HEK293T (cell line): ENCODE measurements around the gene CSNK1E.

Experiments
- CTCF ChIA-PET: fragments of 350-600 bp; formaldehyde crosslinking; extraction: SDS; loops from one replicate; lab custom pipeline; 2021; ENCODE audit warnings: antibody characterized with exemption, inconsistent platforms; lab: Yijun Ruan, JAX
- POLR2A ChIA-PET: fragments of 350-600 bp; formaldehyde crosslinking; extraction: SDS; loops from one replicate; lab custom pipeline; 2020; ENCODE audit warnings: antibody characterized with exemption, inconsistent platforms; lab: Yijun Ruan, JAX
- DNase-seq: peaks from one replicate; pipeline ENCODE4 v3.0.0; 2012; ENCODE audit warnings: mixed read lengths; ENCODE audit errors: extremely low spot score
- ARNT ChIP-seq: fragments of 450-650 bp; IDR thresholded peaks from 2 replicates; pipeline ENCODE4 v1.6.1; 2017; ENCODE audit warnings: mild to moderate bottlenecking
- BHLHE40 ChIP-seq: fragments of 450-650 bp; IDR thresholded peaks from 2 replicates; pipeline ENCODE4 v1.6.1; 2016; ENCODE audit warnings: mild to moderate bottlenecking, moderate library complexity, borderline replicate concordance
- CTBP1 ChIP-seq: fragments of 450-650 bp; IDR thresholded peaks from 2 replicates; pipeline ENCODE4 v1.6.1; 2016; ENCODE audit warnings: borderline replicate concordance
- ELF4 ChIP-seq: fragments of 450-650 bp; IDR thresholded peaks from 2 replicates; pipeline ENCODE4 v1.6.1; 2017; ENCODE audit warnings: antibody characterized with exemption
- FOXA1 ChIP-seq: fragments of 450-650 bp; IDR thresholded peaks from 2 replicates; pipeline ENCODE4 v1.6.1; 2016; ENCODE audit warnings: mild to moderate bottlenecking
- FOXK2 ChIP-seq: fragments of 450-650 bp; IDR thresholded peaks from 2 replicates; pipeline ENCODE4 v1.6.1; 2016; ENCODE audit warnings: mild to moderate bottlenecking
- FOXM1 ChIP-seq: fragments of 450-650 bp; IDR thresholded peaks from 2 replicates; pipeline ENCODE4 v1.6.1; 2017; ENCODE audit warnings: mild to moderate bottlenecking, borderline replicate concordance
- HDGF ChIP-seq: fragments of 450-650 bp; IDR thresholded peaks from 2 replicates; pipeline ENCODE4 v1.6.1; 2017; ENCODE audit warnings: antibody characterized with exemption, borderline replicate concordance
- L3MBTL2 ChIP-seq: fragments of 450-650 bp; conservative IDR thresholded peaks from 2 replicates; pipeline ENCODE4 v1.6.1; 2016; ENCODE audit warnings: mild to moderate bottlenecking
- LEF1 ChIP-seq: fragments of 450-650 bp; IDR thresholded peaks from 2 replicates; pipeline ENCODE4 v1.6.1; 2017; ENCODE audit warnings: mild to moderate bottlenecking, borderline replicate concordance
- NFRKB ChIP-seq: fragments of 450-650 bp; IDR thresholded peaks from 2 replicates; pipeline ENCODE4 v1.6.1; 2016; ENCODE audit warnings: mild to moderate bottlenecking, moderate library complexity
- PKNOX1 ChIP-seq: fragments of 450-650 bp; IDR thresholded peaks from 2 replicates; pipeline ENCODE4 v1.6.1; 2016
- SP1 ChIP-seq: fragments of 450-650 bp; IDR thresholded peaks from 2 replicates; pipeline ENCODE4 v1.6.1; 2017
- SUZ12 ChIP-seq: fragments of 450-650 bp; IDR thresholded peaks from 2 replicates; pipeline ENCODE4 v1.6.1; 2016; ENCODE audit warnings: mild to moderate bottlenecking
- TARDBP ChIP-seq: fragments of 450-650 bp; IDR thresholded peaks from 2 replicates; pipeline ENCODE4 v1.6.1; 2016
- ZNF384 ChIP-seq: fragments of 450-650 bp; IDR thresholded peaks from 2 replicates; pipeline ENCODE4 v1.6.1; 2016

Gene CSNK1E

GRCh38 chr22:38292694-38293093 lies 24.5 kb downstream of the CSNK1E start:
- ChIA-PET POLR2A (interaction anchor here (1.3 kb wide), 1 partner anchor 44 kb away, joined by 3 read pairs; no protein-coding TSS in a partner anchor), CTCF (no interaction called here)
- TF ChIP-seq FOXA1: no peak
- TF ChIP-seq FOXK2: no peak
- TF ChIP-seq SUZ12: no peak
- no peak for TF ChIP-seq NFRKB
- TF ChIP-seq SP1: no peak
- TF ChIP-seq FOXM1: no peak
- TF ChIP-seq ARNT: no peak
- no peak for TF ChIP-seq HDGF
- no peak for TF ChIP-seq TARDBP
- TF ChIP-seq ZNF384: no peak
- TF ChIP-seq PKNOX1: no peak
- TF ChIP-seq BHLHE40: no peak
- TF ChIP-seq L3MBTL2: no peak
- TF ChIP-seq CTBP1: no peak
- TF ChIP-seq LEF1: no peak
- no peak for TF ChIP-seq ELF4
- no peak for DNase-seq

DNA sequence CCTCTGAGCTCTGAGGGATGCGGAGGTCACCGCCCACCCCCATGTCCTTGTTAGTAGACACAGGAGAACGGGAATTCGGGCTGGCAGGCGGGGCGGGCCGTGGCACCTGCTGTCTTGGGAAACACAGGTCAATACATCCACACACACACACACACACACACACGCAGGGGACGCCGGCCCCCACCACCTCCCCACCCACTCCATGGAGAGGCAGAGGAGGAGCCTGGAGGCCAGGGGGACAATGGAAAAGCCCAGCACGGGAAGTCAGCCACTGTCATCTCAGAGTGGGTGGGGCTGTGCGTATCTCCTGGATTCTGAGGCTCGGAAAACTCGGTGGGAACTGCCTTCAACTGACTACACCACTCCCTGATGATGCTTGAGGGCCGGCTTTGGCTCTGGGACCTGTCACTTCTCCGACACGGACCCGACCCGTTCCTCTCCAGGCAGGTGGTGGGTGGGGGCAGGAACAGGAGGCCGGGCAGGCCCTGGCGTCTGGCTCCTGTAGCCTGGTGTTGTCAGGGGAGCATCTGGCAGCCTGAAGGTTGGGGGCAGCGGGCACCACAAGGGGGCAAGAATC lies 25.9 kb downstream of the CSNK1E start:
- CTCF ChIA-PET: interaction anchor here (0.9 kb wide), 1 partner anchor 62 kb away, joined by 3 read pairs; no protein-coding TSS in a partner anchor
- POLR2A ChIA-PET: interaction anchor here (1.4 kb wide), 1 partner anchor 20 kb away, joined by 4 read pairs; no protein-coding TSS in a partner anchor

DNA sequence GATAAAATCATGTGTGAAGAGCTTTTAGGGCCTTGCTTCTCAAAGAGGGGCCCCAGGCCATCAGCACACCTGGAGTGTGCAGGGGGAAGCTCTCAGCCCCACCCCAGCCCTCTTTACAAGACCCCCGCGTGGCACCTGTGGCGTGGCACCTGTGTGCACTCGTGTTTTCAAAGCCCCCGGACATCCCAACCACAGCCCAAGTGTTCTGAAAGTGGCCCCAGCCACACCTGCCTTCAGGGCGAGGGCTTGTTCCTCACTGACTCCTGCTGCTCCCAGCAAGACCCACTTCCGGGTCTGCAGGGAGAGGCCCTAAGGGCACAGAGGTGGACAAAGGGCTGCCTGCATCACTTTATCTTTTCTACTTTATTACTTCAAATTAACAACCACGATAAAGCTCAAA lies 26.9 kb downstream of the CSNK1E start:
- ChIA-PET POLR2A (interaction anchor here (1.0 to 1.4 kb wide), 2 partner anchors 19 to 56 kb away, joined by 3 to 4 read pairs; no protein-coding TSS in a partner anchor), CTCF (interaction anchor here (0.9 to 1.5 kb wide), 2 partner anchors 8 to 63 kb away, joined by 3 to 5 read pairs; no protein-coding TSS in a partner anchor)
- DNase-seq: no peak
- TF ChIP-seq ZNF384 (no peak), ELF4 (0 out of 2 replicates have a peak, but pooled peaks have one; percentile 11)

More for the DNA sequence above, 25.9 kb downstream of the CSNK1E start:
- DNase-seq: no peak
- TF ChIP-seq FOXK2 (no peak), ELF4 (no peak), ZNF384 (no peak), ARNT (no peak), HDGF (no peak), NFRKB (no peak), CTBP1 (no peak), FOXM1 (no peak)

DNA sequence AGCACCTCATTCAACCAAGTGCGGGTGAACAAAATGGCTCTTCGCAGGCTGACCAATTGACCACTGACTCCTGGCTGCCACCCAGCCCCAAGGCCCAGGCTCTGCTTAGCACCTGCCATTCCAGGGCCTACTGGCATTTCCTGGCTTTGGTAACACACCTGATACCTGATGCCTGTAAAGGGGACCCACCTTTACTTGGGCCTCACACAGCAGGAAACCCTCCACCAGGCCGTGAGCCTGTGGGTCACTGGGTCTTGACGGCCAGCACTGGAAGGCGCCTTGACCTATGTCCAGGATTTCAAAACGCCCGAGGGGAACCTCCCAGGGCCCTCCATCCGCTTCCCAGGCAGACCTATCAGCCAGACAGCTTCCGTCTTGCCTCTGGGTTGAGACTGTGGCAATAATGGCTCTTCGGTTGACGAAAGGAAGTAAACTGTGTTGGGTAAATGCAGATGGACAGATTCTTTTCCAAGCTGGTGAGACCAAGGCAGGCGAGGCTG lies 27.6 kb downstream of the CSNK1E start:
- CTCF ChIA-PET: interaction anchor here (1.5 kb wide), 1 partner anchor 9 kb away, joined by 5 read pairs; no protein-coding TSS in a partner anchor
- POLR2A ChIA-PET: interaction anchor here (1.0 to 1.4 kb wide), 2 partner anchors 19 to 57 kb away, joined by 3 to 4 read pairs; no protein-coding TSS in a partner anchor
- no peak for DNase-seq
- TF ChIP-seq FOXM1 (no peak), ARNT (no peak), CTBP1 (no peak), TARDBP (no peak), FOXK2 (no peak)

DNA sequence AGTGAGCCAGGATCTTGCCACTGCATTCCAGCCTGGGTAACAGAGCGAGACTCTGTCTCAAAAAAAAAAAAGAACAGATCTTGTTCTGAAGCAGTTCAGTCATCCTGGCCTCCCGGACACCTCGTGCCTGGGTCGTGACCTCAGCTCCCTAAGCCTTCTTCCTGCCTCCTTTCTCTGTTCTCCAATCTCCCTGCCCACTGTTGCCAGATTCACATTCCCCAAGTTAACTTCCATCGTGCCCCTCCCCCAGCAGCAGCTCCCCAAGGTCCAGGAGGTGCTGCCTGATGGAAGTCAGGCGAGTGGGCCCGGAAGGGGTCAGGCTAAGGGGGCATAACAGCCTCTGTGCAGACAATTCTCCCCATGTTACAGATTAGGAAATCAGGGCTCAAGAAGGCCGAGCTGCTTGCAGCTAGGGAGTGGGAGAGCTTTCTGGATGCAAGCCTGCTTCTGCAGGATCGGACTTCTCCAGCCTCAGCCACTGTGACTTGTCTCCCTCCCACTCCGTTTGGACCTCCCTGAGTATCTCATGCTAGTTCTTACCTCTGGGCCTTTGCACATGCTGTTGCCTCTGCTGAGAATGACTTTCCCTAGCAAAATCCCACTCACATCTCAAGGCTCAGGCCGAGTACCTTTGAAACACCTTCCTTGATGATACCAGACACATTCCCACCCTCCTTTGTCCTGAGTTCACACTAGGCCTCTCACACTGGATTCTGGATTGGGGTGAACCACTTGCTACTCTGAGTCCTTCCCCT lies 30.1 kb downstream of the CSNK1E start:
- ChIA-PET CTCF (no interaction called here), POLR2A (interaction anchor here (0.8 to 1.1 kb wide), 2 partner anchors 28 to 31 kb away, joined by 3 read pairs; no protein-coding TSS in a partner anchor)
- no peak for TF ChIP-seq L3MBTL2
- TF ChIP-seq LEF1: no peak
- no peak for TF ChIP-seq FOXK2
- TF ChIP-seq HDGF: no peak
- no peak for TF ChIP-seq NFRKB
- no peak for TF ChIP-seq SUZ12
- no peak for TF ChIP-seq TARDBP
- TF ChIP-seq BHLHE40: no peak
- no peak for TF ChIP-seq SP1
- no peak for TF ChIP-seq FOXA1
- TF ChIP-seq FOXM1: no peak
- no peak for TF ChIP-seq ARNT
- TF ChIP-seq CTBP1: no peak
- TF ChIP-seq PKNOX1: no peak
- no peak for TF ChIP-seq ZNF384
- no peak for TF ChIP-seq ELF4
- DNase-seq: no peak

DNA sequence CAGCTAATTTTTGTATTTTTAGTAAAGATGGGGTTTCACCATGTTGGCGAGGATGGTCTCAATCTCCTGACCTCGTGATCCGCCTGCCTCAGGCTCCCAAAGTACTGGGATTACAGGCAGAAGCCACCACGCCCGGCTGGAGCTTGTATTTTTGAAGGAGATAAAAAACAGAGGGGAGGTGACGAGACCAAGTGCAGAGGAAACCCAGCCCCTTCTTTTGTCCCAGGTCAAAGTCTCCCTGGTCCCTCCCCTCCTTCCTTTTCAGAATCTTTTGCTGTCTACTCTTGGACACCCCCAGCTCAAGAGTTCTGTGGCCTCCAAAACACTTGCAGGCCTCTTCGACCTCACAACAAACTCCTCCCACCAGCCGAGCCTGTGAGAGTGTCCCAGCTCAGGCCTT lies 32.2 kb downstream of the CSNK1E start:
- ChIA-PET CTCF (interaction anchor here (0.6 to 0.8 kb wide), 2 partner anchors 20 to 53 kb away, joined by 3 read pairs; no protein-coding TSS in a partner anchor), POLR2A (interaction anchor here (0.6 kb wide), 1 partner anchor 27 kb away, joined by 3 read pairs; no protein-coding TSS in a partner anchor)
- TF ChIP-seq LEF1 (no peak), FOXK2 (no peak), FOXA1 (no peak), ZNF384 (no peak)
- no peak for DNase-seq
